K562 (cell line): ENCODE results near the gene CCK. TPM values are rescaled to one million over a fixed set of nuclear protein-coding genes. Genes with fewer than 3 reads are reported as not detected.

Experiments
- ATAC-seq: fragments of 200-7000 bp; cut with Tn5 transposase; 3 replicates; pipeline ENCODE4 v1.9.1; 2020; ENCODE audit warnings: moderate library complexity
- BruUV-seq: library from RNA; stranded (reverse); fragments of 400-500 nt; replicated peaks from 2 replicates; lab custom pipeline; 2021; lab: Mats Ljungman, UMichigan
- CTCF ChIA-PET: fragments of 300-600 bp; formaldehyde crosslinking; extraction: SDS; loops from one replicate; lab custom pipeline; 2021; ENCODE audit warnings: low intra/inter-chr PET ratio; lab: Yijun Ruan, JAX
- POLR2A ChIA-PET: fragments of 300-600, 350-650 bp; sonication (Branson Sonifier 250); formaldehyde crosslinking; extraction: SDS; loops from one replicate; lab custom pipeline; 2021; ENCODE audit warnings: antibody characterized with exemption, inconsistent platforms; lab: Yijun Ruan, JAX
- DNase-seq, 4 experiments: peaks; one replicate each; pipeline versions ENCODE4 v3.0.0 to v3.0.0-alpha.2; 2011 to 2018; ENCODE audit warnings: low spot score in 3 of 4, mixed read lengths in 3 of 4; ENCODE audit errors: extremely low read depth in 1 of 4
- FAIRE-seq: peaks from 2 replicates; lab custom pipeline; 2011; peaks lifted over from hg19 to GRCh38; lab: Jason Lieb, UNC
- H2AFZ ChIP-seq: 2 replicates; pipeline ENCODE4 v1.6.0; 2011; ENCODE audit warnings: low read depth, low read length, control low read depth, inconsistent platforms
- H3K27ac ChIP-seq: fragments of 200-600 bp; 3 replicates; pipeline ENCODE4 v1.8.0; 2011; ENCODE audit warnings: low read depth, mild to moderate bottlenecking, control low read depth, inconsistent platforms, low read length, moderate library complexity, mixed read lengths; ENCODE audit errors: extremely low read depth
- H3K27me3 ChIP-seq, 2 experiments: fragments of 300-600 bp in 1 of 2; 2 replicates in 1 of 2; 3 replicates in 1 of 2; pipeline versions ENCODE4 v1.6.0 to v1.8.0; 2011; ENCODE audit warnings: inconsistent platforms in 2 of 2, low read length in 2 of 2, mild to moderate bottlenecking in 1 of 2, mixed read lengths in 1 of 2, moderate library complexity in 1 of 2; ENCODE audit not compliant: control insufficient read depth in 2 of 2, insufficient read depth in 2 of 2
- H3K36me3 ChIP-seq: fragments of 300-600 bp; 3 replicates; pipeline ENCODE4 v1.8.0; 2011; ENCODE audit warnings: mild to moderate bottlenecking, low read length, inconsistent platforms; ENCODE audit not compliant: control insufficient read depth, insufficient read depth
- H3K4me1 ChIP-seq, 2 experiments: fragments of 200-600 bp in 1 of 2; replicated peaks in 1 of 2; 2 replicates in 1 of 2; 3 replicates in 1 of 2; pipeline versions ENCODE4 v1.5.1 to v1.8.0; 2011; ENCODE audit warnings: inconsistent platforms in 2 of 2, low read length in 2 of 2, mild to moderate bottlenecking in 1 of 2, mixed read lengths in 1 of 2, moderate library complexity in 1 of 2; ENCODE audit not compliant: control insufficient read depth in 2 of 2, insufficient read depth in 2 of 2
- H3K4me2 ChIP-seq: 2 replicates; pipeline ENCODE4 v1.6.1; 2011; ENCODE audit warnings: low read length, control low read depth, inconsistent platforms, mixed read lengths; ENCODE audit not compliant: insufficient read depth
- H3K4me3 ChIP-seq: fragments of 200-600 bp; sonication (generic), shearing (Covaris generic); 2 replicates; pipeline ENCODE4 v1.5.1; 2016; ENCODE audit warnings: control low read depth, inconsistent platforms
- H3K79me2 ChIP-seq: fragments of 200-600 bp; 3 replicates; pipeline ENCODE4 v1.8.0; 2011; ENCODE audit warnings: low read length, inconsistent platforms; ENCODE audit not compliant: control insufficient read depth, insufficient read depth
- H3K9ac ChIP-seq, 2 experiments: 2 replicates each; pipeline versions ENCODE4 v1.6.0 to v1.6.1; 2011; ENCODE audit warnings: low read depth in 2 of 2, low read length in 2 of 2, control low read depth in 1 of 2, inconsistent platforms in 1 of 2, mild to moderate bottlenecking in 1 of 2, mixed read lengths in 1 of 2; ENCODE audit not compliant: insufficient read depth in 1 of 2
- H3K9me1 ChIP-seq: one replicate; pipeline ENCODE4 v1.6.0; 2011; ENCODE audit warnings: inconsistent platforms, mild to moderate bottlenecking, low read length, moderate library complexity; ENCODE audit not compliant: control insufficient read depth, insufficient read depth
- H3K9me3 ChIP-seq: replicated peaks from 2 replicates; pipeline ENCODE4 v1.5.1; 2011; ENCODE audit warnings: low read depth, low read length, inconsistent platforms; ENCODE audit not compliant: control insufficient read depth, insufficient read depth
- H4K20me1 ChIP-seq: replicated peaks from 2 replicates; pipeline ENCODE4 v1.6.1; 2011; ENCODE audit warnings: low read length, inconsistent platforms, mixed read lengths; ENCODE audit not compliant: control insufficient read depth, insufficient read depth
- CCAR2 ChIP-seq: fragments of 200-400 bp; formaldehyde crosslinking; IDR thresholded peaks from 2 replicates; pipeline ENCODE4 v1.6.1; 2017; ENCODE audit warnings: mild to moderate bottlenecking, low read depth, low read length
- FOXK2 ChIP-seq, 2 experiments: fragments of 450-650 bp; IDR thresholded peaks in 1 of 2; conservative IDR thresholded peaks in 1 of 2; 2 replicates each; pipeline ENCODE4 v1.6.1; 2016; ENCODE audit warnings: low read depth in 2 of 2, mild to moderate bottlenecking in 1 of 2
- GATAD2A ChIP-seq: fragments of 450-650 bp; IDR thresholded peaks from 2 replicates; pipeline ENCODE4 v1.6.1; 2017
- HDGF ChIP-seq: fragments of 450-650 bp; IDR thresholded peaks from 2 replicates; pipeline ENCODE4 v1.6.1; 2016
- MTA3 ChIP-seq: fragments of 450-650 bp; formaldehyde crosslinking; IDR thresholded peaks from 2 replicates; pipeline ENCODE4 v1.6.1; 2017; ENCODE audit warnings: mild to moderate bottlenecking, borderline replicate concordance
- NONO ChIP-seq, 2 experiments: fragments of 200-400 bp in 1 of 2; fragments of 450-650 bp in 1 of 2; formaldehyde crosslinking in 1 of 2; IDR thresholded peaks; 2 replicates each; pipeline ENCODE4 v1.6.1; 2017; ENCODE audit warnings: low read depth in 2 of 2, mild to moderate bottlenecking in 2 of 2, moderate library complexity in 2 of 2, low read length in 1 of 2
- PPARD ChIP-seq: fragments of 250-450 bp; sonication (Bioruptor Pico); IDR thresholded peaks from 2 replicates; pipeline ENCODE4 v1.8.0; 2022; ENCODE audit warnings: inconsistent platforms, mild to moderate bottlenecking, moderate library complexity
- RFX1 ChIP-seq: fragments of 450-650 bp; IDR thresholded peaks from 2 replicates; pipeline ENCODE4 v1.6.1; 2016; ENCODE audit warnings: mild to moderate bottlenecking, moderate library complexity
- SPI1 ChIP-seq: IDR thresholded peaks from 2 replicates; pipeline ENCODE4 v1.6.1; 2011; ENCODE audit warnings: low read depth, low read length, control low read depth, borderline replicate concordance
- TCF7L2 ChIP-seq: fragments of 150-350 bp; IDR thresholded peaks from 2 replicates; pipeline ENCODE4 v1.6.1; 2016; ENCODE audit warnings: low read depth, mild to moderate bottlenecking, low read length, moderate library complexity
- ZC3H11A ChIP-seq: IDR thresholded peaks from 2 replicates; pipeline ENCODE4 v1.6.1; 2012; ENCODE audit warnings: low read depth, low read length, improper control_type of control experiment
- ZNF217 ChIP-seq: sonication (generic); formaldehyde crosslinking; IDR thresholded peaks from 2 replicates; pipeline ENCODE4 v1.8.0; 2022; ENCODE audit warnings: mild to moderate bottlenecking, missing genetic modification reagents
- ZNF280B ChIP-seq: fragments of 250-450 bp; sonication (Bioruptor Pico); IDR thresholded peaks from 2 replicates; pipeline ENCODE4 v1.5.1; 2021; ENCODE audit warnings: mild to moderate bottlenecking
- ZNF830 ChIP-seq: fragments of 250-450 bp; sonication (Bioruptor Pico); IDR thresholded peaks from 2 replicates; pipeline ENCODE4 v1.5.0; 2021; ENCODE audit warnings: mild to moderate bottlenecking
- WGBS: fragments of 100-300 bp; shearing (Covaris generic); methylation state at CpG from one replicate; pipeline ENCODE4 v1.1.6; 2016; ENCODE audit warnings: low coverage, mixed read lengths; ENCODE audit not compliant: insufficient coverage; ENCODE audit errors: missing lambda C conversion rate; 5-methylcytosine and 5-hydroxymethylcytosine counted together
- in situ Hi-C: fragments of 300-500 bp; cut with MboI; formaldehyde crosslinking; loops from 4 replicates; pipeline ENCODE4 v1.15.0; 2018; ENCODE audit warnings: inconsistent platforms, mixed read lengths
- intact Hi-C: fragments of 100-400 bp; cut with micrococcal nuclease; formaldehyde crosslinking; loops from 2 replicates; pipeline ENCODE4 v1.14.2; 2022
- polyA plus RNA-seq, 8 experiments: library from polyadenylated mRNA; depleted of rRNA in 4 of 8; stranded (reverse) in 5 of 8; unstranded in 3 of 8; fragments of >200 nt; fragmentation: Nextera tagmentation in 2 of 8; fragmentation: Illumina TruSeq in 1 of 8; extraction: Ambion mirVana in 2 of 8; extraction: Trizol in 1 of 8; gene quantifications; 2 replicates each; pipeline versions ENCODE4 v1.2.1 to v1.2.3, GENCODE V29; 2011 to 2014; ENCODE audit warnings: inconsistent platforms in 1 of 8, missing spikeins in 1 of 8
- total RNA-seq, 7 experiments: library from RNA; depleted of rRNA in 6 of 7; stranded (reverse); fragments of >200 nt in 6 of 7; fragmentation: Illumina TruSeq in 2 of 7; extraction: Trizol in 2 of 7; gene quantifications; 2 replicates each; pipeline versions ENCODE4 v1.2.1 to v1.2.3, GENCODE V29; 2011 to 2021; ENCODE audit warnings: low replicate concordance in 1 of 7

Gene CCK
- total and polyA plus RNA-seq, 9 of the 15 experiments (the other 6 are each of a cell fraction or from before 2014, with no cell fraction given) = not detected

DNA sequence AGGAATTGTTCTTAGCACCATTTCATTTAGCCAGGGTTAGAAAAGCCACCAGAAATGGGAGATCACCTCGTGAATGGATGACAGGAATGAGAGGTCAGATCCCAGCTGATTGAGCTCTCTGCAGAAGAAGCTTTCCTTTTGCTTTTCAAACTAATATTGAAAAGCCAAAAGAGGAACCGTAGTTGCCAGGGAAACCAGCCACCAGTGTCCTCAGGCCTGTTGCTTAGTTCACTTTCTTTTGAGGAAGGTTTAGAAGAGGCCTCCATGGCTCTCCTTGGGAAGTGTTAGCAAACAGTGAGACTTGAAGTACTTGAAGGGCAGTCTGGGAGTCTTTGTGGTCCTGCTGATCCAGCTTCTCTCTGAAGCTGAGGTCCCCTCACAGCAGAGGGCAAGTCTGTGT, 7.4 kb upstream of the CCK start:
- DNase-seq = no peak
- ATAC-seq = no peak
- intact Hi-C loops = no loop called here
- Histone ChIP-seq H3K9me1 (no peaks in the 10 kb centered on the region), H3K27me3 (peaks cover 10 to 19% of the 10 kb centered on the region in 2 experiments; a peak in 4 of 5 replicates), H3K9ac (no peak overlapping the region), H2AFZ (no peak overlapping the region), H3K79me2 (no peaks in the 10 kb centered on the region), H3K36me3 (no peaks in the 10 kb centered on the region), H3K9me3 (no peaks in the 10 kb centered on the region), H4K20me1 (no peaks in the 10 kb centered on the region), H3K4me1 (no peaks in the 10 kb centered on the region), H3K4me3 (no peak overlapping the region), H3K27ac (no peak overlapping the region), H3K4me2 (no peak overlapping the region)
- 0% methylated on average over 2 of the region's 2 CpGs for WGBS
- in situ Hi-C loops = no loop called here
- no TSS peak for BruUV-seq
- ChIA-PET POLR2A (interaction anchor here (1.0 kb wide), 1 partner anchor 155 kb away, joined by 3 read pairs; no protein-coding TSS in a partner anchor), CTCF (no interaction called here)
- FAIRE-seq = no peak
- TF ChIP-seq HDGF (no peak), NONO (IDR thresholded peaks at IDR 0.05; ENCODE audit: low read depth in 2 of 2, low read length in 1 of 2) (no peak), PPARD (CRISPR knock-in tag) (no peak), ZNF217 (CRISPR knock-in tag) (no peak), ZNF830 (CRISPR knock-in tag) (no peak), CCAR2 (no peak), FOXK2 (conservative IDR thresholded peaks at IDR 0.05 in 1 of 2, IDR thresholded peaks at IDR 0.05 in 1 of 2; ENCODE audit: low read depth in 2 of 2) (no peak), SPI1 (peak; percentile 43; the same call in 1 of the 2 replicates), MTA3 (no peak), ZC3H11A (no peak), TCF7L2 (no peak), ZNF280B (no peak), GATAD2A (no peak), RFX1 (peak; percentile 19; the same call in 1 of the 2 replicates)
